HepG2 (cell line): Measurements from ENCODE around the gene TULP4. TPM values are rescaled to one million over a fixed set of nuclear protein-coding genes. Genes with fewer than 3 reads are reported as not detected.
A peak's percentile ranks its signal among the peaks of the same experiment; 100 is the strongest.

Experiments used
- ADNP ChIP-seq: sonication (generic); formaldehyde crosslinking; IDR thresholded peaks from 2 replicates; pipeline ENCODE4 v1.4.0; 2020; ENCODE audit warnings: missing genetic modification reagents
- CEBPZ ChIP-seq: IDR thresholded peaks from 2 replicates; pipeline ENCODE4 v1.6.1; 2012; ENCODE audit warnings: low read length, improper control_type of control experiment
- DBP ChIP-seq: sonication (generic); formaldehyde crosslinking; IDR thresholded peaks from 2 replicates; pipeline ENCODE4 v1.4.0; 2020; ENCODE audit warnings: missing genetic modification reagents; ENCODE audit errors: not compliant biosample characterization
- IKZF4 ChIP-seq: sonication (generic); formaldehyde crosslinking; IDR thresholded peaks from 2 replicates; pipeline ENCODE4 v1.5.1; 2020; ENCODE audit warnings: borderline replicate concordance, mild to moderate bottlenecking, low read depth, missing genetic modification reagents; ENCODE audit errors: not compliant biosample characterization
- ZNF101 ChIP-seq: sonication (generic); formaldehyde crosslinking; IDR thresholded peaks from 2 replicates; pipeline ENCODE4 v1.4.0; 2020; ENCODE audit warnings: mild to moderate bottlenecking, low read depth, missing genetic modification reagents, borderline replicate concordance
- ZNF770 ChIP-seq: sonication (generic); formaldehyde crosslinking; IDR thresholded peaks from 2 replicates; pipeline ENCODE4 v1.5.0; 2020; ENCODE audit warnings: mild to moderate bottlenecking, missing genetic modification reagents
- polyA plus RNA-seq, 8 experiments: library from polyadenylated mRNA; depleted of rRNA in 3 of 8; stranded (reverse) in 7 of 8; unstranded in 1 of 8; fragments of >200 nt; fragmentation: Illumina TruSeq in 4 of 8; extraction: Trizol in 4 of 8; gene quantifications; 2 replicates each; pipeline versions ENCODE4 v1.2.1 to v1.2.3, GENCODE V29; 2011 to 2016; ENCODE audit warnings: low read depth in 4 of 8, missing spikeins in 1 of 8, mixed read lengths in 1 of 8; ENCODE audit not compliant: insufficient read depth in 1 of 8
- total RNA-seq, 5 experiments: library from RNA; depleted of rRNA; stranded (reverse); fragments of >200 nt; fragmentation: Illumina TruSeq; extraction: Trizol; gene quantifications; 2 replicates each; pipeline ENCODE4 v1.2.3, GENCODE V29; 2016; ENCODE audit warnings: low read depth in 1 of 5
- TF ChIP-seq, protein P1 (sequence below): sonication (generic); formaldehyde crosslinking; IDR thresholded peaks from 2 replicates; pipeline ENCODE4 v1.4.0; 2020; ENCODE audit warnings: mild to moderate bottlenecking, missing genetic modification reagents, borderline replicate concordance
- TF ChIP-seq, protein P2 (sequence below): sonication (generic); formaldehyde crosslinking; IDR thresholded peaks from 2 replicates; pipeline ENCODE4 v1.4.0; 2020; ENCODE audit warnings: missing genetic modification reagents

Gene TULP4
- total and polyA plus RNA-seq, 2 of the 13 experiments (the other 11 are each of a cell fraction or from before 2014, with no cell fraction given): 21.1 to 122 TPM

GRCh38 chr6:158322724-158323560 is 10.7 kb downstream of the TULP4 start (continued):
- TF ChIP-seq DBP (CRISPR knock-in tag): no peak
- TF ChIP-seq, protein P1, sequence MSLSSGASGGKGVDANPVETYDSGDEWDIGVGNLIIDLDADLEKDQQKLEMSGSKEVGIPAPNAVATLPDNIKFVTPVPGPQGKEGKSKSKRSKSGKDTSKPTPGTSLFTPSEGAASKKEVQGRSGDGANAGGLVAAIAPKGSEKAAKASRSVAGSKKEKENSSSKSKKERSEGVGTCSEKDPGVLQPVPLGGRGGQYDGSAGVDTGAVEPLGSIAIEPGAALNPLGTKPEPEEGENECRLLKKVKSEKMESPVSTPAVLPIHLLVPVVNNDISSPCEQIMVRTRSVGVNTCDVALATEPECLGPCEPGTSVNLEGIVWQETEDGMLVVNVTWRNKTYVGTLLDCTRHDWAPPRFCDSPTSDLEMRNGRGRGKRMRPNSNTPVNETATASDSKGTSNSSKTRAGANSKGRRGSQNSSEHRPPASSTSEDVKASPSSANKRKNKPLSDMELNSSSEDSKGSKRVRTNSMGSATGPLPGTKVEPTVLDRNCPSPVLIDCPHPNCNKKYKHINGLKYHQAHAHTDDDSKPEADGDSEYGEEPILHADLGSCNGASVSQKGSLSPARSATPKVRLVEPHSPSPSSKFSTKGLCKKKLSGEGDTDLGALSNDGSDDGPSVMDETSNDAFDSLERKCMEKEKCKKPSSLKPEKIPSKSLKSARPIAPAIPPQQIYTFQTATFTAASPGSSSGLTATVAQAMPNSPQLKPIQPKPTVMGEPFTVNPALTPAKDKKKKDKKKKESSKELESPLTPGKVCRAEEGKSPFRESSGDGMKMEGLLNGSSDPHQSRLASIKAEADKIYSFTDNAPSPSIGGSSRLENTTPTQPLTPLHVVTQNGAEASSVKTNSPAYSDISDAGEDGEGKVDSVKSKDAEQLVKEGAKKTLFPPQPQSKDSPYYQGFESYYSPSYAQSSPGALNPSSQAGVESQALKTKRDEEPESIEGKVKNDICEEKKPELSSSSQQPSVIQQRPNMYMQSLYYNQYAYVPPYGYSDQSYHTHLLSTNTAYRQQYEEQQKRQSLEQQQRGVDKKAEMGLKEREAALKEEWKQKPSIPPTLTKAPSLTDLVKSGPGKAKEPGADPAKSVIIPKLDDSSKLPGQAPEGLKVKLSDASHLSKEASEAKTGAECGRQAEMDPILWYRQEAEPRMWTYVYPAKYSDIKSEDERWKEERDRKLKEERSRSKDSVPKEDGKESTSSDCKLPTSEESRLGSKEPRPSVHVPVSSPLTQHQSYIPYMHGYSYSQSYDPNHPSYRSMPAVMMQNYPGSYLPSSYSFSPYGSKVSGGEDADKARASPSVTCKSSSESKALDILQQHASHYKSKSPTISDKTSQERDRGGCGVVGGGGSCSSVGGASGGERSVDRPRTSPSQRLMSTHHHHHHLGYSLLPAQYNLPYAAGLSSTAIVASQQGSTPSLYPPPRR (CRISPR knock-in tag): peak; percentile 90
- TF ChIP-seq ADNP (CRISPR knock-in tag): no peak
- TF ChIP-seq ZNF101 (CRISPR knock-in tag): no peak
- TF ChIP-seq ZNF770 (CRISPR knock-in tag): no peak; the same call in 1 of the 2 replicates
- TF ChIP-seq, protein P2, sequence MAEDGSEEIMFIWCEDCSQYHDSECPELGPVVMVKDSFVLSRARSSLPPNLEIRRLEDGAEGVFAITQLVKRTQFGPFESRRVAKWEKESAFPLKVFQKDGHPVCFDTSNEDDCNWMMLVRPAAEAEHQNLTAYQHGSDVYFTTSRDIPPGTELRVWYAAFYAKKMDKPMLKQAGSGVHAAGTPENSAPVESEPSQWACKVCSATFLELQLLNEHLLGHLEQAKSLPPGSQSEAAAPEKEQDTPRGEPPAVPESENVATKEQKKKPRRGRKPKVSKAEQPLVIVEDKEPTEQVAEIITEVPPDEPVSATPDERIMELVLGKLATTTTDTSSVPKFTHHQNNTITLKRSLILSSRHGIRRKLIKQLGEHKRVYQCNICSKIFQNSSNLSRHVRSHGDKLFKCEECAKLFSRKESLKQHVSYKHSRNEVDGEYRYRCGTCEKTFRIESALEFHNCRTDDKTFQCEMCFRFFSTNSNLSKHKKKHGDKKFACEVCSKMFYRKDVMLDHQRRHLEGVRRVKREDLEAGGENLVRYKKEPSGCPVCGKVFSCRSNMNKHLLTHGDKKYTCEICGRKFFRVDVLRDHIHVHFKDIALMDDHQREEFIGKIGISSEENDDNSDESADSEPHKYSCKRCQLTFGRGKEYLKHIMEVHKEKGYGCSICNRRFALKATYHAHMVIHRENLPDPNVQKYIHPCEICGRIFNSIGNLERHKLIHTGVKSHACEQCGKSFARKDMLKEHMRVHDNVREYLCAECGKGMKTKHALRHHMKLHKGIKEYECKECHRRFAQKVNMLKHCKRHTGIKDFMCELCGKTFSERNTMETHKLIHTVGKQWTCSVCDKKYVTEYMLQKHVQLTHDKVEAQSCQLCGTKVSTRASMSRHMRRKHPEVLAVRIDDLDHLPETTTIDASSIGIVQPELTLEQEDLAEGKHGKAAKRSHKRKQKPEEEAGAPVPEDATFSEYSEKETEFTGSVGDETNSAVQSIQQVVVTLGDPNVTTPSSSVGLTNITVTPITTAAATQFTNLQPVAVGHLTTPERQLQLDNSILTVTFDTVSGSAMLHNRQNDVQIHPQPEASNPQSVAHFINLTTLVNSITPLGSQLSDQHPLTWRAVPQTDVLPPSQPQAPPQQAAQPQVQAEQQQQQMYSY: no peak
- TF ChIP-seq IKZF4 (CRISPR knock-in tag): no peak
- no peak for TF ChIP-seq CEBPZ
